ENCODE measurements around the gene UBAP1L.

GRCh38 chr15:65076486-65077290 lies 38.3 kb downstream of the UBAP1L start, which contains the start of gene KBTBD13:
- TF ChIP-seq POLR2AphosphoS5 (IDR thresholded peaks at IDR 0.05; ENCODE audit: low read depth, low read length) (no peak), REST (IDR thresholded peaks at IDR 0.05; ENCODE audit: insufficient read depth in 1 of 2, low read depth in 2 of 2, low read length in 1 of 2) (no peak), TCF7L2 (IDR thresholded peaks at IDR 0.05; ENCODE audit: low read depth, low read length) (no peak)
- TF ChIP-seq, protein P1, sequence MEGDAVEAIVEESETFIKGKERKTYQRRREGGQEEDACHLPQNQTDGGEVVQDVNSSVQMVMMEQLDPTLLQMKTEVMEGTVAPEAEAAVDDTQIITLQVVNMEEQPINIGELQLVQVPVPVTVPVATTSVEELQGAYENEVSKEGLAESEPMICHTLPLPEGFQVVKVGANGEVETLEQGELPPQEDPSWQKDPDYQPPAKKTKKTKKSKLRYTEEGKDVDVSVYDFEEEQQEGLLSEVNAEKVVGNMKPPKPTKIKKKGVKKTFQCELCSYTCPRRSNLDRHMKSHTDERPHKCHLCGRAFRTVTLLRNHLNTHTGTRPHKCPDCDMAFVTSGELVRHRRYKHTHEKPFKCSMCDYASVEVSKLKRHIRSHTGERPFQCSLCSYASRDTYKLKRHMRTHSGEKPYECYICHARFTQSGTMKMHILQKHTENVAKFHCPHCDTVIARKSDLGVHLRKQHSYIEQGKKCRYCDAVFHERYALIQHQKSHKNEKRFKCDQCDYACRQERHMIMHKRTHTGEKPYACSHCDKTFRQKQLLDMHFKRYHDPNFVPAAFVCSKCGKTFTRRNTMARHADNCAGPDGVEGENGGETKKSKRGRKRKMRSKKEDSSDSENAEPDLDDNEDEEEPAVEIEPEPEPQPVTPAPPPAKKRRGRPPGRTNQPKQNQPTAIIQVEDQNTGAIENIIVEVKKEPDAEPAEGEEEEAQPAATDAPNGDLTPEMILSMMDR (IDR thresholded peaks at IDR 0.05), result no peak

All from Panc1 (cell line).